HepG2 (cell line): ENCODE data around the gene GPS2. TPM values are rescaled to one million over a fixed set of nuclear protein-coding genes. Genes with fewer than 3 reads are reported as not detected.

Experiments
- ETV6 ChIP-seq: sonication (generic); formaldehyde crosslinking; conservative IDR thresholded peaks from 2 replicates; pipeline ENCODE4 v1.4.0; 2020; ENCODE audit warnings: missing genetic modification reagents
- FOXP4 ChIP-seq: sonication (generic); formaldehyde crosslinking; IDR thresholded peaks from 2 replicates; pipeline ENCODE4 v1.4.0; 2020; ENCODE audit warnings: missing genetic modification reagents
- HINFP ChIP-seq: sonication (generic); formaldehyde crosslinking; IDR thresholded peaks from 2 replicates; pipeline ENCODE4 v1.4.0; 2020; ENCODE audit warnings: low read depth, mild to moderate bottlenecking, missing genetic modification reagents
- ISX ChIP-seq: sonication (generic); formaldehyde crosslinking; conservative IDR thresholded peaks from 2 replicates; pipeline ENCODE4 v1.5.0; 2020; ENCODE audit warnings: missing genetic modification reagents
- KMT2A ChIP-seq: sonication (generic); formaldehyde crosslinking; IDR thresholded peaks from 2 replicates; pipeline ENCODE4 v1.4.0; 2020; ENCODE audit warnings: missing genetic modification reagents
- MYC ChIP-seq: sonication (generic); formaldehyde crosslinking; IDR thresholded peaks from 2 replicates; pipeline ENCODE4 v1.9.0; 2021; ENCODE audit warnings: missing genetic modification reagents, borderline replicate concordance
- NBN ChIP-seq: fragments of 450-650 bp; conservative IDR thresholded peaks from 2 replicates; pipeline ENCODE4 v1.6.1; 2017
- NCOA2 ChIP-seq: sonication (generic); formaldehyde crosslinking; IDR thresholded peaks from 2 replicates; pipeline ENCODE4 v1.8.0; 2022; ENCODE audit warnings: inconsistent platforms
- PRPF4 ChIP-seq: fragments of 200-400 bp; formaldehyde crosslinking; IDR thresholded peaks from 2 replicates; pipeline ENCODE4 v1.6.1; 2016; ENCODE audit warnings: low read length, low read depth; ENCODE audit not compliant: poor library complexity, severe bottlenecking
- SPEN ChIP-seq: sonication (generic); formaldehyde crosslinking; IDR thresholded peaks from 2 replicates; pipeline ENCODE4 v1.5.1; 2020; ENCODE audit warnings: low read depth, mild to moderate bottlenecking, missing genetic modification reagents
- ZNF138 ChIP-seq: sonication (generic); formaldehyde crosslinking; IDR thresholded peaks from 2 replicates; pipeline ENCODE4 v1.5.0; 2020; ENCODE audit warnings: mild to moderate bottlenecking, low read depth, missing genetic modification reagents
- ZNF550 ChIP-seq: sonication (generic); formaldehyde crosslinking; IDR thresholded peaks from 2 replicates; pipeline ENCODE4 v1.4.0; 2020; ENCODE audit warnings: mild to moderate bottlenecking, missing genetic modification reagents, borderline replicate concordance
- ZNF574 ChIP-seq: sonication (generic); formaldehyde crosslinking; IDR thresholded peaks from 2 replicates; pipeline ENCODE4 v1.4.0; 2020; ENCODE audit warnings: missing genetic modification reagents
- ZNF615 ChIP-seq: sonication (generic); formaldehyde crosslinking; IDR thresholded peaks from 2 replicates; pipeline ENCODE4 v1.5.0; 2020; ENCODE audit warnings: mild to moderate bottlenecking, missing genetic modification reagents, borderline replicate concordance
- ZNF724P ChIP-seq: sonication (generic); formaldehyde crosslinking; IDR thresholded peaks from 2 replicates; pipeline ENCODE4 v1.8.0; 2022; ENCODE audit warnings: missing genetic modification reagents, borderline replicate concordance
- polyA plus RNA-seq, 8 experiments: library from polyadenylated mRNA; depleted of rRNA in 3 of 8; stranded (reverse) in 7 of 8; unstranded in 1 of 8; fragments of >200 nt; fragmentation: Illumina TruSeq in 4 of 8; extraction: Trizol in 4 of 8; gene quantifications; 2 replicates each; pipeline versions ENCODE4 v1.2.1 to v1.2.3, GENCODE V29; 2011 to 2016; ENCODE audit warnings: low read depth in 4 of 8, missing spikeins in 1 of 8, mixed read lengths in 1 of 8; ENCODE audit not compliant: insufficient read depth in 1 of 8
- total RNA-seq, 5 experiments: library from RNA; depleted of rRNA; stranded (reverse); fragments of >200 nt; fragmentation: Illumina TruSeq; extraction: Trizol; gene quantifications; 2 replicates each; pipeline ENCODE4 v1.2.3, GENCODE V29; 2016; ENCODE audit warnings: low read depth in 1 of 5

GPS2 gene
- total and polyA plus RNA-seq, 2 of the 13 experiments (the other 11 are each of a cell fraction or from before 2014, with no cell fraction given): 58.0 to 59.4 TPM

- TF ChIP-seq ZNF574 (CRISPR knock-in tag) (peak; percentile 28; the same call in 1 of the 2 replicates), ZNF550 (CRISPR knock-in tag) (no peak), HINFP (CRISPR knock-in tag) (peak; percentile 16; the same call in 1 of the 2 replicates), SPEN (CRISPR knock-in tag) (0 out of 2 replicates have a peak, but pooled peaks have one; percentile 8), MYC (peak; percentile 99), ZNF138 (no peak), FOXP4 (CRISPR knock-in tag) (no peak), PRPF4 (no peak), KMT2A (no peak), NBN (no peak), ZNF724P (CRISPR knock-in tag) (0 out of 2 replicates have a peak, but pooled peaks have one; percentile 54), NCOA2 (CRISPR knock-in tag) (0 out of 2 replicates have a peak, but pooled peaks have one; percentile 9), ZNF615 (CRISPR knock-in tag) (no peak), ISX (no peak), ETV6 (no peak)
Observed at GRCh38 chr17:7307686-7308624, 7.2 kb downstream of the GPS2 start (continued).
